CD4-positive, alpha-beta T cell treated with Interleukin-17A for 4 hours (primary cell): ENCODE data around the gene EPHA6.

ENCODE experiments used
- DNase-seq: peaks from one replicate; pipeline ENCODE4 v3.0.0-alpha.2; 2020; ENCODE audit warnings: mixed read lengths

EPHA6 gene

GRCh38 chr3:97662762-97663161 is 848.4 kb downstream of the EPHA6 start:
- no peak for DNase-seq

- DNase-seq = no peak
Measured at GRCh38 chr3:97665896-97666295, 851.5 kb downstream of the EPHA6 start.

GRCh38 chr3:97670952-97671351 is 856.6 kb downstream of the EPHA6 start:
- no peak for DNase-seq

- no peak for DNase-seq
Measured at GRCh38 chr3:97673357-97673997, 859.1 kb downstream of the EPHA6 start.

GRCh38 chr3:97674461-97674860 is 860.1 kb downstream of the EPHA6 start:
- no peak for DNase-seq

GRCh38 chr3:97680210-97680609 is 865.8 kb downstream of the EPHA6 start:
- no peak for DNase-seq

GRCh38 chr3:97680696-97681095 is 866.3 kb downstream of the EPHA6 start:
- no peak for DNase-seq

- no peak for DNase-seq
Measured at GRCh38 chr3:97684490-97684889, 870.1 kb downstream of the EPHA6 start.

- DNase-seq = no peak
Measured at GRCh38 chr3:97686258-97686657, 871.9 kb downstream of the EPHA6 start.

- DNase-seq = no peak
Measured at GRCh38 chr3:97687734-97688133, 873.3 kb downstream of the EPHA6 start.

GRCh38 chr3:97689111-97689510 is 874.7 kb downstream of the EPHA6 start:
- no peak for DNase-seq

- DNase-seq = no peak
Measured at GRCh38 chr3:97689962-97690361, 875.6 kb downstream of the EPHA6 start.

- no peak for DNase-seq
Measured at GRCh38 chr3:97691354-97691753, 877.0 kb downstream of the EPHA6 start.

GRCh38 chr3:97692389-97692788 is 878.0 kb downstream of the EPHA6 start:
- DNase-seq = no peak

GRCh38 chr3:97692831-97693230 is 878.4 kb downstream of the EPHA6 start:
- no peak for DNase-seq

GRCh38 chr3:97694876-97695275 is 880.5 kb downstream of the EPHA6 start:
- no peak for DNase-seq

- no peak for DNase-seq
Measured at GRCh38 chr3:97698691-97699090, 884.3 kb downstream of the EPHA6 start.

- DNase-seq = no peak
Measured at GRCh38 chr3:97699889-97700288, 885.5 kb downstream of the EPHA6 start.

- no peak for DNase-seq
Measured at GRCh38 chr3:97705764-97706163, 891.4 kb downstream of the EPHA6 start.

GRCh38 chr3:97706226-97706625 is 891.8 kb downstream of the EPHA6 start:
- DNase-seq = no peak

- no peak for DNase-seq
Measured at GRCh38 chr3:97711654-97712053, 897.3 kb downstream of the EPHA6 start.

GRCh38 chr3:97712919-97713318 is 898.5 kb downstream of the EPHA6 start:
- DNase-seq = no peak

- DNase-seq = no peak
Measured at GRCh38 chr3:97713634-97714033, 899.2 kb downstream of the EPHA6 start.

GRCh38 chr3:97719156-97719821 is 904.9 kb downstream of the EPHA6 start:
- peak; percentile 69 for DNase-seq

GRCh38 chr3:97720417-97720816 is 906.0 kb downstream of the EPHA6 start:
- no peak for DNase-seq
